ENCODE measurements around the gene SPDYE1.
"Not testable (repeated sequence)": the region's sequence is repeated elsewhere in the genome, so short reads cannot be mapped to it uniquely, and the experiment has no call there.

Gene SPDYE1

DNA sequence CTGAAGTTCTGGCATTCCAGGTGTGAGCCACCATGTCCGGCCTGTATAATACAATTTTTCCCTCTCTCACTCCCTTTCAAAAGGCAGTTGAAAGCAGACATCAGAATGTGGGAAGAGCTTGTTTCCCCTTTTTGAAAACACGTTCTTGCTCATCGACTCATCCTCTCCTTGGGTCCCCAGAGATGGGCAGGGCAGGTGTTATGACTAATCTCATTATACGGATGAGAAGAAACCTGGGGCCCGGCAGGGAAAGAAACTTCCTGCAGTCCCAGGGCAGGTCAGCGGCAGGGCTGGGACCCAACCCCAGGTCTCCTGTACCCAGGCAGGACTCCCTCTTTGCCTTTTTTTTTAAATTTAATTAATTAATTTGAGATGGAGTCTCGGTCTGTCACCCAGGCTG lies 4.8 kb upstream of the SPDYE1 start:
- DNase-seq (ENCODE audit: low read depth), result not testable (repeated sequence)

DNA sequence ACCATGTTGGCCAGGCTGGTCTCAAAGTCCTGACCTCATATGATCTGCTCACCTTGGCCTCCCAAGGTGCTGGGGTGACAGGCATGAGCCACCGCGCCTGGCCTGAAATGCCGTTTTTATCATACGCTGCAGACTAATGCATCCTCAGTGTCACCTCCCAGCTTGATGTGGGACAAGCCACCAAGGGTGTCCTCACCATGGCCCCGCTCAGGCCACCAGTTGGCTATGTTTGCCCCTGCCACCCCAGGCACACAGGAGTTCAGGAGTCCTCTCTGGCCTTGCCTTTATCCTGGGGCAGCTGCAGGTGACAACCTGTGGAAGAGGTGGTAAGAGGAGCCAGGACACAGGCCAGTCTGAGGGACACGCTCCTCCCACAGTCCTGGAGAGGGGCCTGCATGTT lies 3.0 kb upstream of the SPDYE1 start:
- DNase-seq (ENCODE audit: low read depth), result not testable (repeated sequence)

DNA sequence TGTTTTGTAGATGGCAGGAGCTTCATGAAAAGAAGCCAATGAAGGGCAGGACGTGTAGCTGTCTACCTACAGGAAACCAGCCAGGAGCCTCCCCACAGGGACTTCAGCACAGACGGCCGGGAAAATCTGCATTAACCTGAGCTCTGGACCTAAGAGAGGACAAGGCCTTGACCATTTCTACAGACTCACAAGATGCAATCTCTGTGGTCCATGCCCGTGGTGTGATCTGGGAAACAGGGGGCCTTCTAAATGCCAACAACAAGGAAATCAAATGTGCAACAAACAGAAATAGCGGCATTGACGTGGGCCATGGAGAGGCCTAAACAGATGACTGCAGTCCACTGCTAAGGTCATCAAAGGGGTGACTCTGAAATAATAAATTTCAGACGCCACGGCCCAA lies 14.4 kb downstream of the SPDYE1 start:
- DNase-seq (ENCODE audit: low read depth), result not testable (repeated sequence)

DNA sequence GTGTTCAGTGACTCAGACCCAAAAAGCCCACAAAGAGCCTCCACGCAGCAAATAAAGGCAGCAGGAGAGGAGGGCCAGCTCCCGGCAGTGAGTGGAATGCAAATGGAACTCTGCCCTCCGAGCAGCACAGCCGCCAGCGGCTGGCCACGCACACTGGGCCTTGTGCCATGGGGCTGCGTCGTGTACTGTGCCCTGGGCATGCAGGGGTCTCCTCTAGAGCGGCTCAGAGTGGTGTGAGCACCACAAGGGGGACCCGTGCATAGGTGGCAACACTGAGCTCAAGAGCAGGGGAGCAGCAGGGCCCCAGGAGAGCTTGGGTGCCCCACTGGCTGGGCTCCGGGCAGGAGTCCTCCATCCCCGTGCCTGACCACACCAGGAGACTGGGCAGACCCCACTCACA lies 17.4 kb downstream of the SPDYE1 start:
- not testable (repeated sequence) for DNase-seq (ENCODE audit: low read depth)

DNA sequence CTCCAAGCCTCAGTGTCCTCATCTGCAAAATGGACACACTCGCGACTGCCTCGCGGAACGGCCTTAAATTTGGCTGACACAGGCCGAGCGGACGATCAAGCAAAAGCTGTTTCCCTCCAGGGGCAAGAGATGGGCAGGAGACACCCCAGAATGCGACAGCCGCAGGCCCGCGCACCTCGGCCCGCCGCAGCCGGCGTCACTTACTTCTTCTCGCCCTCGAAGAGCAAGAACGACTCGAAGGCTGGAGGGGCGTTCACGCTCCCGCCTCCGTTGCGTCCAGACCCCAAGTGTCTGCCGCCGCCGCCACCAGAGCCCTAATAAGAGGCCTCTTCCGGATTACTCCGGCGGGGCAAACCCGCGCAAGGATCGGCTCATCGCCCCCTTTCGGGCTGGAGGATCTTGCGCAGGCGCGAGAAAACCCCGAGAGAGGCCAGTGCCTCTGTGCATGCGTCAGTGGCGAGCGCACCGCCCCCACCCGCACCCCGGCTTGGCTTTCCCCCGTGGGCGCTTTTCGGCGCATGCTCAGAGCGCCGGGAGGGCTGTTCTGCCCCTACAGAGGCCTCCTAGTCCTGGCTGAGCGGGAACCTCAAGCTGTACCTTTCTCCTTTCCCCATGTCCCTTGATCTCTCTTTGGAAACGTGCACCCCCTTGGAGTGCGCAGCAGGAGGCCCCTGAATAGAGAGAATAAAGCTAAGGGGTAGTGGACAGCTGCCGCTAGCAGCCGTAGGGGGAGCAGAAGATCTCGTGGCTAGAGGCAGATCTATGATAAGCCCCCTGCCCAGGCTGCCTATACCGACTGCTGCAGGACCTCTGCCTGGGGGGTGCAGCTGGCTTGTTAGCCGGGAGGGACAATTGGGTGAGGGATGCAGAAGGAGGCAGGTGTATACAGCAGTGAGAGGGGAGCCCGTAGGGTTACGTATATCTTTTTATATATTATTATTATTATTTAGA lies 21.4 kb downstream of the SPDYE1 start:
- DNase-seq (ENCODE audit: low read depth), result peak; percentile 99

DNA sequence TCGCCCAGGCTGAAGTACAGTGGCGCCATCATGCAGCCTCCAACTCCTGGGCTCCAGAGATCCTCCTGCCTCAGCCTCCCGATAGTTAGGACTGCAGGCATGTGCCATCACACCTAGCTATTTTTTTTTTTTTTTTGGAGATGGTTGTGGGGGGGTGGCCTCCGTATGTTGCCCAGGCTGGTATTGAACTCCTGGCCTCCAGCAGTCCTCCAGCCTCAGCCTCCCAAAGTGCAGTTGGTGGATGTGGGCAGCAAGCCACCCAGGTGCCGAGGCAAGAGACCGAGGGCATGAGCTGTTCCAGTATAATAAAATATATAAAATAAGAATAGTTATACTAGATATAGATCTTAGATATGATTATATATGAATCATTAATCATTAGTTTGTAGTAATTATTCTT lies 22.1 kb downstream of the SPDYE1 start:
- not testable (repeated sequence) for DNase-seq (ENCODE audit: low read depth)

DNA sequence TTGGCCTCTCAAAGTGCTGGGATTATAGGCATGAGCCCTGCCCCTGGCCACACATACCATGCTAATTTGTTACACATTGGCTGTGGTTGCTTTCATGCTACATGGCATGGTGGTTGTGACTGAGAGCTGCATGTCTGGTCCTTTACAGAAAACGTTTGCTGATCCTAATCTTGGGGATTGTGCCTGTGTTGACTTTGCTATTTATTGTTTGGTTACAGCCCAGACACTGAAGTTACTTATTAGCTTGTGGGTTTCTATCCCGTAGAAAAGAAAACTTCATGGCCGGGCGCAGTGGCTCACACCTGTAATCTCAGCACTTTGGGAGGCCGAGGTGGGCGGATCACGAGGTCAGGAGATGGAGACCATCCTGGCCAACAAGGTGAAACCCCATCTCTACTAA lies 24.4 kb downstream of the SPDYE1 start:
- DNase-seq (ENCODE audit: low read depth), result not testable (repeated sequence)

DNA sequence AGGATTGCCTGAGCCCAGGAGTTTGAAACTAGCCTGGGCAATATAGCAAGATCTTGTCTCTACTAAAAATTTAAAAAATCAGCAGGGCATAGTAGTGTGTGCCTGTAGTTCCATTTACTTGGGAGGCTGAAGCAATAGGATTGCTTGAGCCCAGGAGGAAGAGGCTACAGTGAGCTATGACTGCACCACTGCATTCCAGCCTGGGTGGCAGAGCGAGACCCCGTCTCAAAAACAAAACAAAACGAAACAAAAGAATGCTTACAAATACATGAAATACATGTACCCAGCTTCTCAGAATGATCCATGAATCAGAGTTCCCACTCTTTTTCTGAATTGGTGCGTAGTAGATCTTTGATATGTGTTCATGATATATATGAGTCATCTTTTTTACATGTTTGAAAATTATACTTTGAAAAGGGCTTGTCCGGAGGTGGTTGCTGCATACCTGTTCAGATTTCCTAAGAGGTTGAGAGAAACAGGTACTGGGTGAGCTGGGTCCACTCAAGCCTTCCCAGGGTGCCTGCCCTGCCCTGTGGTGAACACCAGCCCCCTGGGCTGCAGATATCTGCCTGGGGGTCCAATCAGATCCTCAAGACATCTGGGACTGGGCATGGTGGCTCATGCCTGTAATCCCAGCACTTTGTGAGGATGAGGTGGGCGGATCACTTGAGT lies 25.2 kb downstream of the SPDYE1 start:
- not testable (repeated sequence) for DNase-seq (ENCODE audit: low read depth)

DNA sequence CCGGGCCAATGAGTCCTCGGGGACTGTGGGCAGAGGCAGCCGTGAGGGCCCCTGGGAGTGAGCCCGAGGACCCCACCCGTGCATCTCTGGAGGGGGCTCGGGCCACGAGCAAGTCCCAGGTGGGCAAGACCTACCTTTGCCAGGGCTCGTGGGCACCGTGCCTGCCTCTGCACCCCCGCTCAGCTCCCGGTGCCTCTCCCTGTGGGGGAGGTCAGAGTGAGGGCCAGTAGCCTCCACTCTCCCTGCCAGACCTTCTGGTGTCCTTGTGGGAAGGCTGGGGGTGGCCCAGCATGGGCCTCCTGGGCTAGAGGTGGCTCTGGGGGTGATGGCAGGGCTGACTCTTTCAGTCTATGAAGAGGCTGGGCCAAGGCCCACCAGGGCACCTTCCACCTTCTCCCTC lies 31.7 kb downstream of the SPDYE1 start:
- not testable (repeated sequence) for DNase-seq (ENCODE audit: low read depth)

DNA sequence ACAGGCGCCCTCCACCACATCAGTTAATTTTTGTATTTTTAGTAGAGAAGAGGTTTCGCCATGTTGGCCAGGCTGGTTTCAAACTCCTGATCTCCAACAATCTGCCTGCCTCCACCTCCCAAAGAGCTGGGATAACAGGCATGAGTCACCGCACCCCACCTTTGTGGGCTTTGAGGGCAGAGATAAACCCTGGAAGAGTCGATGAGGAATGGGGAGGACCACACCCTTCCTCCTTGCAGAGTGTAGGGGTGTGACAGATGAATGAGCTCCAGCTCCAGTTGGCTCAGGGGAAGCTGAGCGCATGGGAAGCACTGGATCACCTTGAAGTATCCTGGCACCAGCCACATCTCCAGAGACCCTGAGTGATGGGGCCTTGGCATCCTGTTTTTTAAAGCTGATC lies 32.3 kb downstream of the SPDYE1 start:
- DNase-seq (ENCODE audit: low read depth), result not testable (repeated sequence)

DNA sequence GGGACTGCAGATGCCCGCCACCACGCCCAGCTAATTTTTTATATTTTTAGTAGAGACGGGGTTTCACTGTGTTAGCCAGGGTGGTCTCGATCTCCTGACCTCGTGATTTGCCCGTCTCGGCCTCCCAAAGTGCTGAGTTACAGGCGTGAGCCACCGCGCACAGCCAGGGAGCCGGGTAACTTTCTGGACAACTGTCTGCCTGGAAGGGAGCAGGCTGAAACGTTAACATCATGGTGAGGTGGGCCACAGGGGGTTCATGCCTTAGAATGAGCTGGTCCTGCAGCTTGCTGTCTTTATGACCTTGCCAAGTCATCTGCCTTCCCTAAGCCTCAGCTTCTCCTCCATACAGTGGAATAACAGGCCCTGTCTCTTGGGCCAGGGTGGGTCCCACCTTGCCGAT lies 33.6 kb downstream of the SPDYE1 start:
- DNase-seq (ENCODE audit: low read depth), result not testable (repeated sequence)

DNA sequence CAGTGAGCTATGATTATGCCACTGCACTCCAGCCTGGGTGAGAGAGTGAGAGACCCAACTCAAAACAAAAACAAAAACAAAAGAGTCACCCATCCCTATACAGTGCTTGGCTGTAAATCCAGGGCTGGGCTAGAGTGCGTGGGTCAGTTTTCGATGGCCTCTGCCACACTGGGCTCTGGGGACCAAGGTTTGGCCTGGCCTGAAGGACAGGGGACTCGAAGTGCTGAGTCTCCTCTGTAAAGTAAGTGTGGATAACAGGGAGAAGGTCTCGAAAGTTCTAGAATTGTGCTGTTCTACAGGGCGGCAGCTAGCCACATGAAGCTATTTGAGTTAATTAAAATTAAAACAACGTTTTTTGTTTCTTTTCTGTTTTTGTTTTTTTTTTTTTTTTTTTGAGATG lies 34.3 kb downstream of the SPDYE1 start:
- DNase-seq (ENCODE audit: low read depth), result not testable (repeated sequence)

DNA sequence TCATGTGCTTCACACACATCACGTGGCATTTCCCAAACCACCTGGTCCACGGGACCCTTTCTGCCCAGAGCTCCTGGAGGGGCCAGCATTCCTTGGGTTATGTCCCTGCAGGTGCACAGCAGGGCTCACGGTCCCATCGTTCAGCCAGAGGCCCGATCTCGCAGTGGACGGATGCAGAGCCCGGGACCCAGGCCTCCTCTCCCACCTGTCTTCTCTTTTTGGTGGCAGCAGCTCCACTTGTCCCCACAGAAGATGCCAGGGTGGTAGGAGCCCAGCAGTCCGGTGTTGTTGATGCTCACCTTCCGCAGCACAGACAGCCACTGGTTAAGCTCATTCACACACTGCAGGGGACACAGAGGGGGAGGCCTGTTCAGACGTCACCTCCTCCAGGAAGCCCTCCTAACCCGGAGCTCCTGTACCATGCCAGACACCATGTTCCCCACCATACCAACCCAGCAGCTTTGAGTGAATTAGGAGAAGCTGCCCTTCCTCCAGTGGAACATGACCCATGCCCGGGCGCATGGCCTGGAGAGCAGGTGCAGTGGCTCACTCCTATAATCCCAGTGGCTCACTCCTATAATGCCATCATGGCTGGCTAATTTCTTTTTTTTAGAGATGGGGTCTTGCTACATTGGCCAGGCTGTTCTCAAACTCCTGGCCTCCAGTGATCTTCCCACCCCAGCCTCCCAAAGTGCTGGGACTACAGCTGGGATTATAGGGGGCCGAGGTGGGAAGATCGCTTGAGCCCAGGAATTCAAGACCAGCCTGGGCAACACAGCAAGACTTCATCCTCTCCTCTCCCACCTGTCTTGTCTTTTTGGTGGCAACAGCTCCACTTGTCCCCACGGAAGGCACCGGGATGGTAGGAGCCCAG lies 36.5 kb downstream of the SPDYE1 start:
- not testable (repeated sequence) for DNase-seq (ENCODE audit: low read depth)

DNA sequence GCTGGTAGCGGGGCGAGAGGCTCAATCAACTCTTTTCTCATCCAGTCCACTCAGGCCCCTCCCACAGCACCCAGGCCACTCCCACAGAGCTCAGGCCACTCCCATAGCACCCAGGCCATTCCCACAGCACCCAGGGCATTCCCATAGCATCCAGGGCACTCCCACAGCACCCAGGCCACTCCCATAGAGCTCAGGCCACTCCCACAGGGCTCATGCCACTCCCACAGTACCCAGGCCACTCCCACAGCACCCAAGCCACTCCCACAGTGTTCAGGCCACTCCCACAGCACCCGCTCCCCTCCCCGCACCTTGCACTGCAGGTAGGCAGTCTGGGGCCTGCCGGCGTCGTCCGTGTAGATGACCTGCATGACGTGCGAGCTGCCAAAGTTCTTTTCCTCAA lies 38.7 kb downstream of the SPDYE1 start:
- DNase-seq (ENCODE audit: low read depth), result not testable (repeated sequence)

DNA sequence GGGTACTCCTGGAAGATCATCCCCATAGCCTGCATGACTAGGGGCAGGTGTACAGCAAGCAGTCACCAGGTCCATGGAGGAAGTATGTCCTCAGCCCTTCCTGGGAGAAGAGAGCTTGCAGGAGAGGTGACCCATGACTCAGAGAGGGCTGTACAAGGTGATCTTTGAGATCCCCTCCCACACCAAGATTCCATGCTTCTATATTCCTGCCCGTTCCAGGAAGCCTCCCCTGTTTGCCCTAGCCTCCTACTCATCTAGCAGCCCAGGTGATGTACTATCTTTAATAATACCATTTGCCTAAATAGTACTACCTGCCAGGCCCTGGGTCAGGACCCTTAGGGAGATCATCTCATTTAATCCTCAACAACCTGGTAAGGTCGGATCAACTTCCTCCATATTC lies 40.3 kb downstream of the SPDYE1 start:
- not testable (repeated sequence) for DNase-seq (ENCODE audit: low read depth)

DNA sequence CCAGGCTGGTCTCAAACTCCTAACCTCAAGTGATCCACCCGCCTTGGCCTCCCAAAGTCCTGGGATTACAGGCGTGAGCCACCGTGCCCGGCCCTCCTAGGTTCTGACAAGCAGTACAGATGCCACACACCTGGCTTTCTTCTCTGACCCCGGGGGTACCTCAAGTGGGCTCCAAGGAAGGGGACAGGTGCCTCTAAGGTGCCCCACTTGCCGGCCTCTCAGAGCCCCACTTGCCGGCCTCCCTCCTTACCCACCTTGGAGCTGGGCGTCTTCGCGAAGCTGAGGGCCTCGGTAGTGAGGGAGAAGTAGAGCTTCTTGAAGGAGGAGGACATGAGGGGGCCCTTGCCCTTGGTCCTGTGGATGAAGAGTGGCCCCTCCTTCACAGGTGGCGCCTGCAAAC lies 40.9 kb downstream of the SPDYE1 start:
- not testable (repeated sequence) for DNase-seq (ENCODE audit: low read depth)

DNA sequence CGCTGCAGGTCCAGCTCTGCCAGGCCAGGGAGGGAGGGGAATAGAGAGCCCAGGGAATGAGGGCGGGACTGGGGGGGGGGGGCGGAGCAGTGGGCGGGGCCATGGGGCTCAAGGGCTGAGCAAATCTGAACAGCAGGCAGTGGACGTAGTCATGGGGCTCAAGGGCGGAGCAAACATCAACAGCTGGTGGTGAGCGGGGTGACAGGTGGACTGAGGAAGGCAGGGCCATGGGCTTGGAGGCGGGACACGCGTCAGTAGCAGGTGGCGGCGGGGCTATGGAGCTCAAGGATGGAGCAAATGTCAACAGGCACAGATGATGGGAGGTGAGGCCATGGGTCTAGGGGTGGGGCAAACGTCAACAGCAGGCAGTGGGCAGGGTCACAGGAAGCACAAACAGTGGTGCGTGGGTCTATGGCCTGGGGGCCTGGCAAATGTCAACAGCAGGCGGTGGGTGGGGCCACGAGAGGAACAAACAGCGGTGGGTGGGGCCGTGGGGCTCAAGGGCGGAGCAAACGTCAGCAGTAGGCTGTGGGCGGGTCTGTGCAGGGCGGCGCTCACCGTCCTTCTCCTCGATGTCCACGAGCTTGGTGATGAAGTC lies 41.4 kb downstream of the SPDYE1 start:
- DNase-seq (ENCODE audit: low read depth), result peak; percentile 70

DNA sequence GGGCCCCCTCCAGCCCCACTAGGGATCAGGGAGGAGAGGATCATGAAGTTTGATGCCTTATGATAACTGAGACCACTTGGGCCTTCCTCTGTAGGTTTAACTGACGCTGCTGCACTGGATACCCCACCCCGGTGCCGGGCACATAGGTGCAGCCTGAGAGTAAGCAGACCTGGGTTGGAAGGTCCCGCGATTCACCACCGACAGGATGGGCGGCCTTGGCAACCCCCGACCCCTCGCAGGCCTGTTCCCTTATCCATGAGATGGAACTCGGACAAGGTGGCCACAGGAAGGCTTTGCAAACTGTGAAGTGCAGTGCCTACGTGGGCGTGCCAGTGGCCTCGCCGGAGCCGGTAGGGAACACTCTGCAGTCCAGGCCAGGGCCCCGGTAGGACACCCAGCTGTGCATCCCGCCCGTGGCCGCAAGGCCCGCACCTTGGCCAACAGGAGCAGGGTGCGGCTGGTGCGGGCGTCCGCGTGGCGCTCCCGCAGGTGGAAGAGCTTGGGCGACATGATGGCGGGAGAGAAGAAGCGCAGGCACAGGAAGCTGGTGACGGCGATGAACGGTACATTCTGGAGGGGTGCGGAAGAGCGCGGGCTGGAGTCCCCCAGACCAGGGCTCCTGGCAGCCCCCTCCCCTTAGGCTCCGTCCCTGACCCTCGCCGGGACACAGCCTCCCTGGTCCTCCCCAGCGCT lies 42.2 kb downstream of the SPDYE1 start:
- DNase-seq (ENCODE audit: low read depth), result not testable (repeated sequence)

DNA sequence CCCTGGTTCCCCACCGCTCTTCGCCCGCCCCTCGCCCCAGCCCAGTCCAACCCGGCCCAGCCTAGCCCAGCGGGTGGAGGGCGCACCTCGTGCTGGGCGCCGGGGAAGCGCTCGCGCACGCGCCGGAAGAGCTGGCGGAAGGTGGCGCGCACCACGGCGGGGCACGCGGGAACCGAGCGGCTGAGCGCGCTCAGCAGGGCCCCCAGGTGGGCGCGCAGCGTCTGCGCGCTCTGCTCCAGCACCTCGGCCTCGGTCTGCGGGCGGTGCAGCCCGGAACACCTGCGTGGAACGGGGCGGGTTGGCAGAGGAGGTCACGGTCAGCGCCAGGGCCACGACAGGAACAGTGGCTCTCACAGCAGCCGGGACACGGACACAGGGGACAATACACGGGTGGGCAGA lies 42.8 kb downstream of the SPDYE1 start:
- DNase-seq (ENCODE audit: low read depth), result peak; percentile 62

DNA sequence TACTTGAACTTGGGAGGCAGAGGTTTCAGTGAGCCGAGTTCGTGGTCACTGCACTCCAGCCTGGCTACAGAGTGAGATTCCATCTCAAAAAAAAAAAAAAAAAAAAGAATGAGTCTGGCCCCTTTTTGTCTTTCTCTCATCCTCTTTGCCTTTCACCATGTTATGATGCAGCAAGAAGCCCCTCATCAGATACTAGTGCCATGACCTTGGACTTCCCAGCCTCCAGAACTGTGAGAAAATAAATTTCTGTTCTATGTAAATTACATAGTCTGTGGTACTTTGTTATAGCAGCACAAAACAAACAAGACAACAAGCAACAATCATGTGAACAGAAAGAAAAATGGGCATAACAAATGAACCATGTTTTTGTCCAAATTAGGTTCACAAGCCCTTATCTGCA lies 44.5 kb downstream of the SPDYE1 start:
- DNase-seq (ENCODE audit: low read depth), result no peak

DNA sequence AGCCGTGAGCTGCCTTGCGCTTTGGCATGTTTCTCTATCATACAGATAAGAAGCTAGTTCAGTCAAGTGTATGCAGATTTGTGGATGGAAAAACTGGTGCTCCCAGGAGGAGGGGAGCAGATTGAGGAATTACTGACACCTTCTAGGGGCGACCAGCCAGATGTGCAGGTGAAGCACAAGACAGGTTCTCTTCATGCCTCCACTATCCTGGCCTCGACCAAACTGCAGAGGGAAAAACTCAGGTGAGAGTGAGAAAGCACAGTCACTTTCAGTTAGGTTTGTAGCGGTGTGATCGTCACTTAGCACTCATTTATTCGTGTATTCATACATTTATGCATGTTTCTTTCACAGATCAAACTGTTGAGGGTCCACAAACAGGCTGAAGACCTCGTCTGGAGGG lies 46.2 kb downstream of the SPDYE1 start:
- no peak for DNase-seq (ENCODE audit: low read depth)
